SKM-1 (cell line): ENCODE data around the gene LOXL1.
"Not testable (repeated sequence)": the region's sequence is repeated elsewhere in the genome, so short reads cannot be mapped to it uniquely, and the experiment has no call there.

Source experiments
- DNase-seq: peaks from one replicate; lab custom pipeline; 2025; ENCODE audit not compliant: unreplicated experiment; lab: John Stamatoyannopoulos, UW

The LOXL1 gene

DNA sequence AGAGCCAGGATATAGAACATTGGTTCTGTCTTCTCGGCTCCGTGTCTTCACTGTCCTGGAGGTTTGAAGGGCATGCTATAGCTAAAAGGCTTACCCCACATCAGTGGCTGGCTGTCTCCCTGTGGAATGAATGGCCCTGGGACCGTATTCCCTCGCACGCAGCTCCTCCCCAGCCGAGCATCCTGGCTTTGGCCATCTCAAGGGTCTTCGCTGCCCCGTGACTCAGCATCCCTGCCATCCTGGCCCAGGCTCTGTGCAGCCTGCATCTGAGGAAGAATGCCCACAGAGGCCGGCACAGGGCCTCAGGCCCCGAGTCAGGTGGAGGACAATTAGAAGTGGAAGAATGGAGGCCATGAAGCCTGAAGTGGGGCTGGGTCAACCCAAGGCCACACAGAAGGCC is 11.0 kb downstream of the LOXL1 start:
- no peak for DNase-seq

GRCh38 chr15:73937726-73938125 is 11.5 kb downstream of the LOXL1 start:
- no peak for DNase-seq

DNA sequence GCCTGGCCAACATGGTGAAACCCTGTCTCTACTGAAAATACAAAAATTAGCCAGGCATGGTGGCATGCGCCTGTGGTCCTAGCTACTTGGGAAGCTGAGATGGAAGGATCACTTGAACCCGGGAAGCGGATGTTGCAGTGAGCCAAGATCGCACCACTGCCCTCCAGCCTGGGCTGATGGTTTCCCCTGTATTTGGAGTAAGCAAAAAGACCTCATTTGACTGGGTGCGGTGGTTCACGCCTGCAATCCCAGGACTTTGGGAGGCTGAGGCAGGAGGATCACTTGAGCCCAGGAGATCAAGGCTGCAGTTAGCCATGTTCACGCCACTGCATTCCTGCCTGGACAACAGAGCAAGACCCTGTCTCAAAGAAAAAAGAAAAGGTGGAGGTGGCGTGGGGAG is 12.3 kb downstream of the LOXL1 start:
- DNase-seq = not testable (repeated sequence)

- DNase-seq = no peak
Observed at GRCh38 chr15:73939138-73939537, 12.9 kb downstream of the LOXL1 start.

- DNase-seq = no peak
Observed at GRCh38 chr15:73940061-73940981, 14.1 kb downstream of the LOXL1 start.

GRCh38 chr15:73941044-73941443 is 14.8 kb downstream of the LOXL1 start:
- DNase-seq = no peak

- no peak for DNase-seq
Observed at GRCh38 chr15:73941449-73941848, 15.2 kb downstream of the LOXL1 start.

- DNase-seq = no peak
Observed at GRCh38 chr15:73941871-73942635, 15.8 kb downstream of the LOXL1 start.

DNA sequence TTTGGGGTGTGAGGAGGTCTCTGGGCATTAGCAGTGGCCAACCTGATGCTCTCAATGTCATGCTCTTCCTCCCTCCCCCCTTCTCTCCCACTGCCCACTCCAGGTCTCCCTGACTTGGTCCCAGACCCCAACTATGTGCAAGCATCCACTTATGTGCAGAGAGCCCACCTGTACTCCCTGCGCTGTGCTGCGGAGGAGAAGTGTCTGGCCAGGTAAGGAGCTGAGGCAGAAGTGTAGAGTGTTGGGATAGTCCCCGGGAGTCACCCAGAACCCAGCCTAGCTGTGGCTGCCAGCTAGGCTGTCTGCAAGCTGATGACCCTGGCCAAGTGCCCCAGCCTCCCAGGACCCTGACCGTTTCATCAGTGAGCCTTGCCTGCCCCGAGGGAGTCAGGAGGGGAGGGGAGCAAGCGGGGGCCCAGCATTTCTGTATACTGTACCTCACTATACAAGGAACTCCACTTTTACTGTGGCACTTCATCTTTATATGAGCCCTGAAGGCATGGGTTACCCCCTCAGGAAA is 16.5 kb downstream of the LOXL1 start:
- DNase-seq = no peak

GRCh38 chr15:73944161-73945129 is 18.2 kb downstream of the LOXL1 start:
- DNase-seq = no peak

- DNase-seq = no peak
Observed at GRCh38 chr15:73945130-73945508, 18.9 kb downstream of the LOXL1 start.

DNA sequence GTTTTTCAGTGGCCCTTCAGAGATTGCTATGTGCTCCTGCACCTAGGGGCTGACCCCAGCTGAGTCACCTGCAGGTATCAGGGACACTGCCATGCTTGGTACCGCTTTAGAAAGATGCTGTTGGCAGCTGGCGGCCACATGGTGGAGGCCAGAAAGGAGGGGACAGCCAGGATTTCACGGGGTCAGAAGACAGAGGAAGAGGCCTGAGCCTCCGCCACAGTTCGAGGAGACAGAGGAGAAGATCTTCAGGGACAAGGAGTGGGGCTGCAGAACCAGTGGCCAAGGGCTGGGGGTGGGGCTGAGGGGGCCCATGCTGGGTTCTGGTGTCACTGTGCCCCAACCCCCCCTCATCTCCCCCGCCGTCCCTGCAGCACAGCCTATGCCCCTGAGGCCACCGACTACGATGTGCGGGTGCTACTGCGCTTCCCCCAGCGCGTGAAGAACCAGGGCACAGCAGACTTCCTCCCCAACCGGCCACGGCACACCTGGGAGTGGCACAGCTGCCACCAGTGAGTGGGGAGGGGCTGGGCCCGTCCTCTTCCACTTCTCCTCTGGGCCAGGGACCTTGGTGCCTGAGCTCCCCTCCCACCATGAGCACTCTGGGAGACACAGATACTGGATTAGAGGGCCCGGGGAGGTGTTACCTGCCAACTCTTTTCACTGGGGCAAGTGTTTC is 19.9 kb downstream of the LOXL1 start:
- DNase-seq = no peak

- no peak for DNase-seq
Observed at GRCh38 chr15:73946795-73947370, 20.6 kb downstream of the LOXL1 start.

- no peak for DNase-seq
Observed at GRCh38 chr15:73947651-73948050, 21.4 kb downstream of the LOXL1 start.

DNA sequence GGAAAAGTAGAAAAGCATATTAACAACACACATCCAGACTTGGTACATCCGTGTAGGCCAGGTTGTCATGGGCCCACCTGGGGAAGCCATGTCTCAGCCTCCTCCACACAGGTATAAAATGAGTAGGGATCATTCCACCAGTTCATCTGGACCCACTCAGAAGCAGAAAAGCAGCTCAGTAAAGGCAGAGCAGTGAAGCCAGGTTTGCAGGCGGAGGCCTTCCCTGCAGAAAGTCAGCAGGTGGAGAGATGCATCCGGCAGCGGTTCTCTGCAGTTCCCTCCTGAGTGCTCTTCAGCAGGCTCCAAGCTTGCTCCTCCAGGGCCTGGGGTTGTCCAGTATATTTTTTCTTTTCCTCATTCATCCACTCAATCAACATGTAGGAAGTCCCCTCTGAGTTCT is 22.1 kb downstream of the LOXL1 start:
- no peak for DNase-seq

DNA sequence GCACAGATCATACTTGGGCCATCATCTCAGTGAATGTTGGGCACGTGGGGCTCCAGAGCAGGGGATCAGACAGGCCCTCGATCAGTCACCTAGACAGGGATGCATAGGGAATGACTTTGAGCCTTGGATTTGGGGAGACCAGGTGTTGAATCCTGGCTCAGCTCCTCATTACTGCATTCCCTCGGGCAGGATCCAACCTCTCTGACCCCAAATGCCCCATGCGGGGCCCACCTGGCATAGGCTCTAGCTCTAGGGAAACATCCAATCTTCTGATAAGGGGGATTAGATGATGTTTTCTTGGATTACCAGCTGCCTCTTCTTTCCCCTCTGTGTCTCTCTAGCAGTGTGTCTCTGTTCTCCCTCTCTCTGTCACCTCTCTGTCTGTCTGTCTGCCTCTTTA is 22.7 kb downstream of the LOXL1 start:
- DNase-seq = no peak

DNA sequence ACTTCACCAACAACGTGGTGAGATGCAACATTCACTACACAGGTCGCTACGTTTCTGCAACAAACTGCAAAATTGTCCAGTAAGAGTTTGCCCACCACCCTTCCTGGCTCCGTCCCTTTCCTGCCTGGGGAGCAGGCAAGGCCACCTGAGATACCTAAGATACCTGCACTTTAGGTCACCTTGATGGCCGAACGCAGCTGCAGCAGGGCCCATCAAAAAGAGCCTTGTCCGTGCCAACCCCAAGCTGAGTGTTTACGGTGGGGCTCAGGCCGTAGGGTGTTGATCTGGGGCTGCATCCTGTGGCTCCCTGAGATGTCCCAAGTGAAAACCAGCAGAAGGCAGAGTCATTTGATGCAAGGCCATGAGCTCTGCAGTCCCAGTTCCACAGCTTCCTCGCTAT is 23.2 kb downstream of the LOXL1 start:
- DNase-seq = no peak

DNA sequence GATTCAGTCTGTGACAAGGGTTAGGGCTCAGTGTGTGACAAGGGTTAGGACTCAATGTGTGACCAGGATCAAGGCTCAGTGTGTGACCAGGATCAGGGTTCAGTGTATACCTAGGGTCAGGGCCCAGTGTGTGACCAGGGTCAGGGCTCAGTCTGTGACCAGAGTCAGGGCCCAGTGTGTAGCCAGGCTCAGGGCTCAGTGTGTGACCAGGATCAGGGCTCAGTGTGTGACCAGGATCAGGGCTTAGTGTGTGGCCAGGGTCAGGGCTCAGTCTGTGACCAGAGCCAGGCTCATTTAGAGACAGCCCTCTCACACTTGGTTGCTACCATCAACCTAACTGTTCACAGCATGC is 24.2 kb downstream of the LOXL1 start:
- no peak for DNase-seq

GRCh38 chr15:73950831-73951561 is 24.7 kb downstream of the LOXL1 start:
- DNase-seq = peak; percentile 68
